Measurements from ENCODE around the gene CTU2.

Gene CTU2

GRCh38 chr16:88761830-88762229 is 55.5 kb downstream of the CTU2 start:
- Histone ChIP-seq H3K36me3 (ENCODE audit: control insufficient read depth, insufficient read depth, low read length) (no peaks in the 10 kb centered on the region), H3K27ac (ENCODE audit: insufficient read depth, low read depth, low read length, poor library complexity, severe bottlenecking) (no peak overlapping the region), H3K9me3 (ENCODE audit: control insufficient read depth, low read length) (no peaks in the 10 kb centered on the region), H3K4me3 (ENCODE audit: insufficient read depth, low read depth, low read length) (no peak overlapping the region), H3K4me1 (ENCODE audit: control insufficient read depth, insufficient read depth, low read length) (peaks cover 26% of the 10 kb centered on the region), H3K27me3 (ENCODE audit: control insufficient read depth, insufficient read depth, low read length, poor library complexity, severe bottlenecking) (no peaks in the 10 kb centered on the region)
- 90 to 91% methylated on average over 10 of the region's 10 CpGs for WGBS, 2 experiments

DNA sequence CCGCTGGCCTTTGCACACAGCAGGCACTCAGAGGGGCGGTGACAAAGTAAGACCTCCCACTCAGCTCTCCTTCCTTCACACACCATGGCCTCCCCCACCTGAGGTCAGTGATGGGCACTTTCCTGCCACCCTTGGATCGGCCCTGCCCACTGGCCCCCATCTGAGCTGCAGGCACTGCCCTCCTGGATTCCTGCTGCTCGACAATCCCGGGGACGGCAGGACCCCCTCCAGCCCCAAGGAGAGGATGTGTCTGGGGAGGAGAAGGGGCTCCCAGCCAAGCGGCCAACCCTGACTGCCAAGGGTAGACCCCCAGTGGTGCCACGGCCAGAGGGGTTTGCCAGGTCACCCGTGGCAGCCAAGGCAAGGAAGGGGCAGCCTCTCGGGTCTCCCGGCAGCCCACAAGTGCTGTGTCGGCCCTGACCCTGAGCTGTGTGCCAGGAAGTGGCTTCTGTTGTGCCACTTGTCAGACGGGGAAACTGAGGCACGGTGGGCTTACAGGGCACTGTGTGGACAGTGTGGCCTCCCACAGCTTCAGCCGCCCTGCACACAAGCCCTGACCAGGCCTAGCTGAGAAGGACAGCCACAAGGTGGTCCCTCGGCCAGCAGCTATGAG is 56.1 kb downstream of the CTU2 start:
- 82 to 87% methylated on average over 16 of the region's 16 CpGs for WGBS, 2 experiments
- peaks cover 26% of the 10 kb centered on the region for H3K4me1 ChIP-seq (ENCODE audit: control insufficient read depth, insufficient read depth, low read length)
- H3K27me3 ChIP-seq (ENCODE audit: control insufficient read depth, insufficient read depth, low read length, poor library complexity, severe bottlenecking), result peaks cover 3% of the 10 kb centered on the region
- no peaks in the 10 kb centered on the region for H3K9me3 ChIP-seq (ENCODE audit: control insufficient read depth, low read length)
- H3K4me3 ChIP-seq (ENCODE audit: insufficient read depth, low read depth, low read length), result no peak overlapping the region
- no peak overlapping the region for H3K27ac ChIP-seq (ENCODE audit: insufficient read depth, low read depth, low read length, poor library complexity, severe bottlenecking)
- H3K36me3 ChIP-seq (ENCODE audit: control insufficient read depth, insufficient read depth, low read length), result no peaks in the 10 kb centered on the region

- WGBS, 2 experiments, result 82 to 83% methylated on average over 10 of the region's 10 CpGs
- peaks cover 31% of the 10 kb centered on the region for H3K4me1 ChIP-seq (ENCODE audit: control insufficient read depth, insufficient read depth, low read length)
- peaks cover 3% of the 10 kb centered on the region for H3K27me3 ChIP-seq (ENCODE audit: control insufficient read depth, insufficient read depth, low read length, poor library complexity, severe bottlenecking)
- no peak overlapping the region for H3K27ac ChIP-seq (ENCODE audit: insufficient read depth, low read depth, low read length, poor library complexity, severe bottlenecking)
- H3K9me3 ChIP-seq (ENCODE audit: control insufficient read depth, low read length), result no peaks in the 10 kb centered on the region
- H3K4me3 ChIP-seq (ENCODE audit: insufficient read depth, low read depth, low read length), result no peak overlapping the region
- H3K36me3 ChIP-seq (ENCODE audit: control insufficient read depth, insufficient read depth, low read length), result no peaks in the 10 kb centered on the region
Observed at GRCh38 chr16:88762941-88763340, 56.6 kb downstream of the CTU2 start.

DNA sequence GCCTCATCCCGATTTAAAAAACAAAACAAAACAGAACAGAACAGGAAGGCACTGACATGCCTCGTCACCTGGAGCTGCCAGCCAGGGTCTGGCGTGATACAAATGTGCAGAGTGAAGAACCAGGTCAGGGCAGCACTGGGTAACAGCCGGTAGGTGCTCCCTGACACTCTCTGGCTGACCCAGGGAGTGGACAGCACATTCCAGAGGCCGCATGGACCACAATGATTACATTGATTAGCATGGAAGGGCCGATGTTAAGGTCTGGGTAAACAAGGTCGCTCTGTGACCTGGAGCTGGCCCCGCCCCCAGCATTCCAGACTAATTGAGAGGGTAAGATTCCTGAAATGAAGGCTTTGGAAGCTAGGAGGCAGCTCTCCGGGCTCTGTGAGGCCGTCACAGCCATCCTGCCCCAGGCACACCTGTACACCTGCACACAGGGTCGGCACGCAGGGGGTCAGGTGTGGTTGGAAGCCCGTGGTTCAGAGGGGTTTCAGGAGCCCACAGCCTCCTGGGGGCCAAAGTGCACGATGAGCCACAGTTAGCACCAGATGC is 57.3 kb downstream of the CTU2 start:
- Histone ChIP-seq H3K27ac (ENCODE audit: insufficient read depth, low read depth, low read length, poor library complexity, severe bottlenecking) (no peak overlapping the region), H3K4me1 (ENCODE audit: control insufficient read depth, insufficient read depth, low read length) (peaks cover 32% of the 10 kb centered on the region)
- WGBS, 2 experiments, result 34 to 37% methylated on average over 14 of the region's 14 CpGs

GRCh38 chr16:88764080-88764479 is 57.8 kb downstream of the CTU2 start:
- Histone ChIP-seq H3K4me1 (ENCODE audit: control insufficient read depth, insufficient read depth, low read length) (peaks cover 32% of the 10 kb centered on the region), H3K4me3 (ENCODE audit: insufficient read depth, low read depth, low read length) (no peak overlapping the region), H3K27me3 (ENCODE audit: control insufficient read depth, insufficient read depth, low read length, poor library complexity, severe bottlenecking) (peaks cover 3% of the 10 kb centered on the region), H3K27ac (ENCODE audit: insufficient read depth, low read depth, low read length, poor library complexity, severe bottlenecking) (no peak overlapping the region), H3K9me3 (ENCODE audit: control insufficient read depth, low read length) (no peaks in the 10 kb centered on the region), H3K36me3 (ENCODE audit: control insufficient read depth, insufficient read depth, low read length) (no peaks in the 10 kb centered on the region)
- WGBS, 2 experiments, result 89 to 93% methylated on average over 19 of the region's 19 CpGs

More for the DNA sequence above, 57.3 kb downstream of the CTU2 start:
- H3K36me3 ChIP-seq (ENCODE audit: control insufficient read depth, insufficient read depth, low read length), result no peaks in the 10 kb centered on the region
- H3K4me3 ChIP-seq (ENCODE audit: insufficient read depth, low read depth, low read length), result no peak overlapping the region
- H3K9me3 ChIP-seq (ENCODE audit: control insufficient read depth, low read length), result no peaks in the 10 kb centered on the region
- H3K27me3 ChIP-seq (ENCODE audit: control insufficient read depth, insufficient read depth, low read length, poor library complexity, severe bottlenecking), result peaks cover 3% of the 10 kb centered on the region

DNA sequence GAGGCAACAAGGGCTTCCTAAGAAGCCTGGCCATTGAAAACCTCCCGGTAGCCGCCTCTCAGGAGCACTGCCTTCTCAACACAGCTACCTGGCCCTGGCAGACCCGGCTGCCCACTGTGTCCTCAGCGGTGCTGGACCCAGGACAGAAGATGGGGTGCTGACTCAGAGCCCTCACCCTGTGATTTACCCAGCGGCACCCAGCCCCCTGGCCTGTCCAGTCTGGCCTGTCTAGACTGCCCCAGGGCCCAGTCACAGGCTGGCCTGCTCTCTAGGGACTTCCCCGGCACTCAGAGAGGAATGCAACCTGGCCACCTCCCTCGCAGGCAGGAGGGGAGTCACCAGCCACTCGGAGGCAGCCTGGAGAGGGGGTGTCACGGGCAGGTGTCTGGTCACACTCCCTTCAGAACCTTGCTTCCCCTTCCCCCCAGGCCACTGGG is 58.6 kb downstream of the CTU2 start:
- no peak overlapping the region for H3K27ac ChIP-seq (ENCODE audit: insufficient read depth, low read depth, low read length, poor library complexity, severe bottlenecking)
- peaks cover 29% of the 10 kb centered on the region for H3K4me1 ChIP-seq (ENCODE audit: control insufficient read depth, insufficient read depth, low read length)
- no peaks in the 10 kb centered on the region for H3K9me3 ChIP-seq (ENCODE audit: control insufficient read depth, low read length)
- no peak overlapping the region for H3K4me3 ChIP-seq (ENCODE audit: insufficient read depth, low read depth, low read length)
- 80 to 82% methylated on average over 9 of the region's 9 CpGs for WGBS, 2 experiments
- H3K27me3 ChIP-seq (ENCODE audit: control insufficient read depth, insufficient read depth, low read length, poor library complexity, severe bottlenecking), result peaks cover 7% of the 10 kb centered on the region
- H3K36me3 ChIP-seq (ENCODE audit: control insufficient read depth, insufficient read depth, low read length), result no peaks in the 10 kb centered on the region

All from ectodermal cell (in vitro differentiated cells).